GM19035 (cell line): Measurements from ENCODE around the gene NACC2.
"Not testable (repeated sequence)": the region's sequence is repeated elsewhere in the genome, so short reads cannot be mapped to it uniquely, and the experiment has no call there.

ENCODE experiments used
- ATAC-seq: cut with Tn5 transposase; IDR thresholded peaks from one replicate; pipeline ENCODE4 v1.9.1; 2021; ENCODE audit not compliant: unreplicated experiment

The NACC2 gene

GRCh38 chr9:136026943-136027289 lies 68.2 kb downstream of the NACC2 start:
- ATAC-seq, result not testable (repeated sequence)

- ATAC-seq, result no peak
These were observed 68.7 kb downstream of the NACC2 start for GRCh38 chr9:136026266-136026942.

- no peak for ATAC-seq
These were observed 69.6 kb downstream of the NACC2 start for GRCh38 chr9:136025481-136025880.

GRCh38 chr9:136024696-136025316 lies 70.3 kb downstream of the NACC2 start:
- no peak for ATAC-seq

GRCh38 chr9:136024286-136024685 lies 70.8 kb downstream of the NACC2 start:
- ATAC-seq, result no peak

GRCh38 chr9:136023410-136024225 lies 71.5 kb downstream of the NACC2 start:
- no peak for ATAC-seq

GRCh38 chr9:136022731-136023409 lies 72.2 kb downstream of the NACC2 start:
- ATAC-seq, result no peak

GRCh38 chr9:136021872-136022681 lies 73.0 kb downstream of the NACC2 start:
- no peak for ATAC-seq

- ATAC-seq, result no peak
These were observed 73.8 kb downstream of the NACC2 start for GRCh38 chr9:136021171-136021871.

GRCh38 chr9:136020671-136021070 lies 74.4 kb downstream of the NACC2 start:
- ATAC-seq, result no peak

GRCh38 chr9:136020206-136020605 lies 74.9 kb downstream of the NACC2 start:
- no peak for ATAC-seq

- no peak for ATAC-seq
These were observed 75.4 kb downstream of the NACC2 start for GRCh38 chr9:136019681-136020060.

GRCh38 chr9:136019041-136019680 lies 75.9 kb downstream of the NACC2 start:
- no peak for ATAC-seq

GRCh38 chr9:136018257-136019031 lies 76.6 kb downstream of the NACC2 start:
- ATAC-seq, result no peak

- ATAC-seq, result no peak
These were observed 77.5 kb downstream of the NACC2 start for GRCh38 chr9:136017289-136018190.

- ATAC-seq, result no peak
These were observed 78.4 kb downstream of the NACC2 start for GRCh38 chr9:136016572-136017288.
